ENCODE measurements around the gene IARS1. TPM values are rescaled to one million over a fixed set of nuclear protein-coding genes. Genes with fewer than 3 reads are reported as not detected.
A peak's percentile ranks its signal among the peaks of the same experiment; 100 is the strongest.

IARS1 gene
- total RNA-seq, 4 donors from 2014 or later, result 56.6 to 78.8 (median 75.0) TPM

DNA sequence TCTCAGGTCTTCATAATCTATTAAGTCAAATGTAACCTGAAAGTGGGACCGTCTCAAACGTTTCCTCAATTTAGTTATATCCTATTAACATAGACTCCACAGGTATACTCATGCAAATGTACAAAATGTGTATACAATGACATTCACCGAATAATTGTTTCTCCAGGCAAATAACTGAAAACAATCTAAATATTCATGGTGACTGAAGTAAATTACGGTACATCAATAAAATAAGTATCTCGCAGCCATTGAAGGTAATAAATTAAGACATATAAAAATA, 482 bp downstream of the IARS1 start:
- peak overlapping the region; percentile 57 to 85 (median 78) for H3K27ac ChIP-seq
- 0 to 1% methylated on average over 5 of the region's 5 CpGs for WGBS, 2 donors (ENCODE audit: low coverage in 1 of 2)
- ATAC-seq, result no peak

DNA sequence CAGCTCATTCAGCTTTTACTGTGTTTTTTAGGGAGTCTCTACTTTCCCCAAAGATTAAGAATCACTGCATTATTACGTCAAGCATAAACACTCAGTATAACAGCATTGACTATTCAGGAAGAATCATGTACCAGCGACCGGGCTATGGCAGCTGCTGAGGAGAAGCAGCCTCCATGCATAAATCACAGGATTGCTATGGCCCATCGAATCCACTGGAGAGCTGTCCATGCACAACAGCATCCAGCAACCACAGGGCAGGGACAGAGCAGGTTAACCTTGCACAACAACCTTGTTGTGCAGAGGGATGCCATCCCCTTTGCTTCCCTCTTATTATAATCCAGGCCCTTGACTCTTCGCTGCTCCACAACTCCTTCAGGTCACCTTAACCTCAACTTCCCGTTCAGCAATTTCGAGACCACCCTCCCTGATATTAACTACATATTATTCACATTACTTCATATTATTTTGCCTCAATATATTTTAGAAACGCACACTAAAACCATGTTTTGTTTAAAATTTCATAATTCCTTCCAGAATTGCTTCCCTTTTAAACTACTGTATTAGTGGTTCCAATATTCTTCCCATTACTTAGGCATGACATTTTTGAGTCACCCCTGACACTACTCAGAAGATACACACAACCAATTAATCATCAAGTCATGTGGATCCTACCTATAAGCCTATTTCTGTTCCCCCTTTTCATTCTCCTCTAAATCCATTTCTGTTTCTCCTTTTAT, 991 bp downstream of the IARS1 start:
- peaks cover 0 to 26% of the 10 kb centered on the region in 2 donors for H3K36me3 ChIP-seq
- TF ChIP-seq EP300 (IDR thresholded peaks at IDR 0.05), result no peak
- TF ChIP-seq, protein P1, sequence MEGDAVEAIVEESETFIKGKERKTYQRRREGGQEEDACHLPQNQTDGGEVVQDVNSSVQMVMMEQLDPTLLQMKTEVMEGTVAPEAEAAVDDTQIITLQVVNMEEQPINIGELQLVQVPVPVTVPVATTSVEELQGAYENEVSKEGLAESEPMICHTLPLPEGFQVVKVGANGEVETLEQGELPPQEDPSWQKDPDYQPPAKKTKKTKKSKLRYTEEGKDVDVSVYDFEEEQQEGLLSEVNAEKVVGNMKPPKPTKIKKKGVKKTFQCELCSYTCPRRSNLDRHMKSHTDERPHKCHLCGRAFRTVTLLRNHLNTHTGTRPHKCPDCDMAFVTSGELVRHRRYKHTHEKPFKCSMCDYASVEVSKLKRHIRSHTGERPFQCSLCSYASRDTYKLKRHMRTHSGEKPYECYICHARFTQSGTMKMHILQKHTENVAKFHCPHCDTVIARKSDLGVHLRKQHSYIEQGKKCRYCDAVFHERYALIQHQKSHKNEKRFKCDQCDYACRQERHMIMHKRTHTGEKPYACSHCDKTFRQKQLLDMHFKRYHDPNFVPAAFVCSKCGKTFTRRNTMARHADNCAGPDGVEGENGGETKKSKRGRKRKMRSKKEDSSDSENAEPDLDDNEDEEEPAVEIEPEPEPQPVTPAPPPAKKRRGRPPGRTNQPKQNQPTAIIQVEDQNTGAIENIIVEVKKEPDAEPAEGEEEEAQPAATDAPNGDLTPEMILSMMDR (IDR thresholded peaks at IDR 0.05), result no peak
- TF ChIP-seq POLR2A (IDR thresholded peaks at IDR 0.05), result no peak
- TF ChIP-seq POLR2AphosphoS5 (IDR thresholded peaks at IDR 0.05), result no peak
- H3K27me3 ChIP-seq, result no peaks in the 10 kb centered on the region
- H3K4me3 ChIP-seq, result peak overlapping the region; percentile 60 to 93
- H3K27ac ChIP-seq, result peak overlapping the region in 3 of 4 donors; percentile 57 to 85 (median 78)
- no peaks in the 10 kb centered on the region for H3K9me3 ChIP-seq
- no peak for ATAC-seq
- H3K4me1 ChIP-seq, result peaks cover 6 to 31% (median 10%) of the 10 kb centered on the region in 3 donors
- WGBS, 2 donors (ENCODE audit: low coverage in 1 of 2), result 49 to 56% methylated on average over 5 of the region's 8 CpGs

More for the DNA sequence above, 482 bp downstream of the IARS1 start:
- H3K36me3 ChIP-seq, result peaks cover 2 to 26% of the 10 kb centered on the region in 2 donors
- peaks cover 6 to 31% (median 10%) of the 10 kb centered on the region in 3 donors for H3K4me1 ChIP-seq
- no peaks in the 10 kb centered on the region for H3K27me3 ChIP-seq
- TF ChIP-seq POLR2AphosphoS5 (IDR thresholded peaks at IDR 0.05) (no peak), POLR2A (IDR thresholded peaks at IDR 0.05) (no peak), EP300 (IDR thresholded peaks at IDR 0.05) (no peak)
- TF ChIP-seq, protein P1 (IDR thresholded peaks at IDR 0.05), result no peak
- no peaks in the 10 kb centered on the region for H3K9me3 ChIP-seq
- peak overlapping the region; percentile 60 to 93 for H3K4me3 ChIP-seq

DNA sequence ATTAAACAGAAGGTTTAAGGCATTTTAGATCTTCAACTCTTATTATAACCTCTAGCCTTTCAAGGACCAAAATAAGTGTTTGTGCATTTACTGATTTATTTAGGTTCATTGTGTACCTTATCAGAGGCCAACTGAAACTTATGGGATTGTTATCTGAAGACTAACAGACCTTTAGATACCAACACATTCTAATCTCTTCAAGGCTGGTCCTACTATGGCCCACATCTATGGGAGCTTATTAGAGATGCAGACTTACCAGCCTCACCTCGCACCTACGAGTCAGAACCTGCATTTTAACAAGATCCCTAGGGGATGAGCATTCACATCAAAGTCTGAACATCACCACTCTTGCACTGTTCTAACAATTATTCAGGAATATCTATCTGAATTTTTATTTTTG, 1.9 kb downstream of the IARS1 start:
- Histone ChIP-seq H3K27ac (no peak overlapping the region), H3K27me3 (no peaks in the 10 kb centered on the region), H3K9me3 (no peaks in the 10 kb centered on the region), H3K4me1 (peaks cover 6 to 31% (median 10%) of the 10 kb centered on the region in 3 donors), H3K4me3 (no peak overlapping the region), H3K36me3 (peaks cover 0 to 26% of the 10 kb centered on the region in 2 donors)
- no peak for ATAC-seq
- WGBS, 2 donors (ENCODE audit: low coverage in 1 of 2), result 84 to 89% methylated on average over 2 of the region's 2 CpGs
- TF ChIP-seq, protein P1 (IDR thresholded peaks at IDR 0.05), result no peak
- TF ChIP-seq EP300 (IDR thresholded peaks at IDR 0.05) (no peak), POLR2AphosphoS5 (IDR thresholded peaks at IDR 0.05) (no peak), POLR2A (IDR thresholded peaks at IDR 0.05) (no peak)

DNA sequence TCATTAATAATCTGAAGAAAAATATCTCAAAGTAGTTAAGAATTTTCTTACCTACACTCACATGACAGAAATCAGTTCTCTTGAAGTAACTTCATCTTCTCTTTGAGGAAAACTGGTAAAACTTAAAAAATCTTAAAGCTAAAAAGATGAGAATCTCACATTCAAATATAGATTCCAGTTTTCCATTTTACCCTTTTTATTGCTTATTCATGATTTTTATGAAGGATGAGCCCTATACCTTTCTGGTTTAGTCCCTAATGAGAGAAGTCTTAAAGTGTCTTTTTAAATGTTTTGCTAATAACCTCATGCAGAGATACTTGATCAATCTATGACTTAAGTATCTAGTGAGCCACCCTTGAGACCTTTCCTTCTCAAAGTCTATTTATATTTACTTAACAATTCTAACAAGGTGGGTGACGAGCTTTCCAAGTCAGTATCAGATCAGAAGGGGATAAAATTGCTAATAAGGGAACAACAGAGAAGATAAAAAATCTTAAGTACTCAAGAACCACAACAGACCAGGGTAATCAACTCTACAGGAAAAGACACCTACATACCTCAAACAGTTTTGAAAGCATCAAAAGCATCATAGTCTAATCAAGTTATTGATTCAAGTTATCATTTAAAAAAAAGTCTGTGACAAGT, 2.6 kb downstream of the IARS1 start:
- no peak overlapping the region for H3K27ac ChIP-seq
- H3K9me3 ChIP-seq, result no peaks in the 10 kb centered on the region
- H3K4me1 ChIP-seq, result peaks cover 6 to 31% (median 10%) of the 10 kb centered on the region in 3 donors
- ATAC-seq, result no peak
- 55 to 86% methylated on average over 1 of the region's 1 CpG for WGBS, 2 donors (ENCODE audit: low coverage in 1 of 2)
- H3K36me3 ChIP-seq, result peaks cover 0 to 31% of the 10 kb centered on the region in 2 donors
- no peaks in the 10 kb centered on the region for H3K27me3 ChIP-seq
- TF ChIP-seq EP300 (IDR thresholded peaks at IDR 0.05) (no peak), POLR2AphosphoS5 (IDR thresholded peaks at IDR 0.05) (no peak), POLR2A (IDR thresholded peaks at IDR 0.05) (no peak)
- TF ChIP-seq, protein P1 (IDR thresholded peaks at IDR 0.05), result no peak
- no peak overlapping the region for H3K4me3 ChIP-seq
